Effector CD8-positive, alpha-beta T cell (primary cell): ENCODE results near the gene UNC45B.
A peak's percentile ranks its signal among the peaks of the same experiment; 100 is the strongest.
"Not testable (repeated sequence)": the region's sequence is repeated elsewhere in the genome, so short reads cannot be mapped to it uniquely, and the experiment has no call there.

Experiments
- DNase-seq: peaks from one replicate; lab custom pipeline; 2025; lab: John Stamatoyannopoulos, UW

Gene UNC45B

GRCh38 chr17:35170968-35171771 is 23.6 kb downstream of the UNC45B start:
- peak; percentile 3 for DNase-seq

DNA sequence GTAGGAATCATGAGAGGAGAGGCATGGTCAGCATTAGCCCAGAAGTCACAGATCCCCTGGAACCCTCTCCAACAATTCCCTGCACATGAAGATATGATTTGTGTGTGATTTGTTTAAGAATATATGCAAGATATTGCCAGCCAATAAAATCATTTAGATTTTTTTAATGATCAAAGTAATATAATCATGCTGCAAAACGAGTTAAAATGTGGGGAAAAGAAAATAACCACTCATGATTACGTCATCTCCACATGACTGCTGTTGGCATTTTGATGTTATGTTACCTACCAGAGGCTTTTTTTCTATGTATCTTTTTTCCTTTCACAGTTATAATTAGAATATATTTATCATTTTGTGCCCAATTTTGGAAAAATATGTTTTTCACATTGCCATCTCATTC is 24.2 kb downstream of the UNC45B start:
- no peak for DNase-seq

- DNase-seq, result not testable (repeated sequence)
These were observed 24.7 kb downstream of the UNC45B start for GRCh38 chr17:35172321-35172720.

DNA sequence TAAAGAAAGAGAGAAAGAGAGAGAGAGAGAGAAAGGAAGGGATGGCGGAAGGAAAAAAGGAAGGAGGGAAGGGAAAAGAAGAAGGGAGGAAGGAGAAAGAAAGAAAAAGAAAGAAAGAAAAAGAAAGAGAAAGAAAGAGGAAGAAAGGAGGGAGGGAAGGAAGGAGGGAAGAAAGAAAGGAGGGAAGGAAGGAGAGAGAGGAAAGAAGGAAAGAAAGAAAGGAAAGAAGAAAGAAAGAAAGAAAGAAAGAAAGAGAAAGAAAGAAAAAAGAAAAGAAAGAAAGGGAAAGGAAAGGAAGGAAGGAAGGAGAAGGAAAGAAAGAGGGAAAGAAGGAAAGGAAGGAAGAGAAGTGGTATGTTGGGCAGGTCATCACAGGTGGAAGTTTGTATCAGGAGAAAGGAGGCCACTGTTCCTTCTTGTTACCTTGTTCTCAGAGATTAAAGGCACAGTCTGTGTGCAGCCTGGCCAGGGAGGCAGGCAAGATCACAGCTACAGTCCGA is 27.3 kb downstream of the UNC45B start:
- DNase-seq, result no peak

GRCh38 chr17:35175638-35176415 is 28.2 kb downstream of the UNC45B start:
- no peak for DNase-seq

DNA sequence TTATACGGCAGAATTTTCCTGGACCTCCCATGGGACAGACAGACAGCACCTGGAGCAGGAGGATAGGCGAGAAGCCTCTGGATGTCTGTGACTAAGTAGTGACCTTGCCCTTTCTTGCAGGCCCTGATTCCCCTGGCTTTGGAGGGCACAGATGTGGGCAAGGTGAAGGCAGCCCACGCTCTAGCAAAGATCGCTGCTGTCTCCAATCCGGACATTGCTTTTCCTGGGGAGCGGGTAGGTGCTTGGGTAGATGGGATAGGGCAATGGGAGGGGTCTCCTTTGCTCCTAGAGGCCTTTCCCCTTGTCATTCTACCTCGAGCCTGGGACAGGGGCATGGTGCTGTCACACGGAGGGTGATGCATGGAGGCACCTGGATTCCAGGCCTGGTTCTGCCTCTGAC is 29.3 kb downstream of the UNC45B start:
- DNase-seq, result no peak

DNA sequence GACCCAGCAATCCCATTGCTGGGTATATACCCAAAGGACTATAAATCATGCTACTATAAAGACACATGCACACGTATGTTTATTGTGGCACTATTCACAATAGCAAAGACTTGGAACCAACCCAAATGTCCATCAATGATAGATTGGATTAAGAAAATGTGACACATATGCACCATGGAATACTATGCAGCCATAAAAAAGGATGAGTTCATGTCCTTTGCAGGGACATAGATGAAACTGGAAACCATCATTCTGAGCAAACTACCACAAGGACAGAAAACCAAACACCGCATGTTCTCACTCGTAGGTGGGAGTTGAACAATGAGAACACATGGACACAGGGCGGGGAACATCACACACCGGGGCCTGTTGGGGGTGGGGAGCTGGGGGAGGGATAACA is 31.8 kb downstream of the UNC45B start:
- not testable (repeated sequence) for DNase-seq

- no peak for DNase-seq
These were observed 35.7 kb downstream of the UNC45B start for GRCh38 chr17:35183332-35183731.

DNA sequence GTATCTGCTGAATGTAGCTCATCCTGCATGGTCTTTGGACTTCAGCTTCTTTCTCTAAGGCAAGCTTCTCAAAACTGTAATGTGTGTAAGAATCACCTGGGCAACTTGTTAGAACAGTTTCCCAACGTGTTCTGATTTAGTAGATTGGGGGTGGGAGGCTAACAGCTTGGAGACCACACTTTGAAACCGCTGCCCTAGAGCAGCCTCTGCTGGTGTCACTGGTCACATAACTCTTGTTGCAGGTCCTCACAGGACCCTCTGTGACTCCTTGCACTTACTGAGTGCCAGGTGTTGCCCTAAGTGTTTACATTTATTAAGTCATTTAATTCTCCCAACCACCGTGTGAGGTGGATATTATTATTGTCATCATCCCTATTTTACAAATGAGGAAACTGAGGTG is 36.7 kb downstream of the UNC45B start:
- DNase-seq, result no peak

DNA sequence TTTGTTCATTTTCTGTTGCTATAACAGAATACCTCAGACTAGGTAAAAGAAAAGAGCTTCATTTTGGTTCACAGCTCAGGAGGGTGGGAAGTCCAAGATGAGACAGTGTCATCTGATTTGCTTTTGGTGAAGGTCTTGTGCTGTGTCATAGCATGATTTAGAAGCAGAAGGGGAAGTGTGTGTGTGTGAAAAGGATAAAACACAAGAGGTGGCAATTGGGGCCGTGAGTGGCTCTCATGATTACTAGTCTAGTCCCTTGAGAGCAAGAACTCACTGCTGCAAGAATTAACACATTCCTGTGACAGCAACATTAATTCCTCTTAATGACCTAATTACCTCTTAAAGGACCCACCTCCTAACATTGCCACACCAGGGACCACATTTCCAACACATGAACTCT is 38.2 kb downstream of the UNC45B start:
- no peak for DNase-seq

GRCh38 chr17:35187481-35187880 is 39.9 kb downstream of the UNC45B start:
- DNase-seq, result no peak

DNA sequence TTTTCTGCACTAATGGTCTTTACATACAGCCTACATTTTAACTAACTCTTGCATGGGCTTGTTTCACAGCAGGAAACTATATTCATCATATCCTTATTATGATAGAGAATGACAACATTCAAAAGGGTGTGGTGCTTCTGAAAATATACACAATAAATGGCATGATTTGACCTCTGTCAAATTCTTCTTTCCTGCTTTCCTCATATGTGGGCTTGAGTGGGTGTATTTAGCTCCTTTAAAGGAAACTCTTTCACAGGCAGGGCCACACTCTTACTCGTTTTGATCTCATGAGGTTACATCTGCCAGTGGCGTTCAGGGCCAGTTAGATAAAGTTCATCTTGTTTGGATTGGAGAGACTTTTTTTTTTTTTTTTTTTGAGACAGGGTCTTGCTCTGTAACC is 40.5 kb downstream of the UNC45B start:
- no peak for DNase-seq

DNA sequence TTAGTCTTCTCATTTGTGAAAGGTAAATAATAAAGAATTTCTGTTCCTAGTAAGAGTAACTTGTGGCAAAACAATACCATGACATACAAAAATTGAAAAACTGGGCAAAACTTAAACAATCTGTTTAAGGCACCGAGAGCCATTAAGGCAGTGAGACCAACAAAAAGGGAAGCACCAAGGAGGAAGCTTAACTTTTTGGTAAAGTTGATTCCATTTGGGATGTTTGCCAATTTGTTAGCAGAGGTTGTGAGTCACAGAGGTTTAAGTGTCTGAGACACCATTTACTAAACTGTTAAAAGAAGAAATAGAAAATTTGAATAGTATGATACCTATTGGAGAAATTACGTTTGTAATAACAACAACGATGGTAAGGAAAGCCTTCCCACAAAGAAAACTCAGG is 41.7 kb downstream of the UNC45B start:
- no peak for DNase-seq

DNA sequence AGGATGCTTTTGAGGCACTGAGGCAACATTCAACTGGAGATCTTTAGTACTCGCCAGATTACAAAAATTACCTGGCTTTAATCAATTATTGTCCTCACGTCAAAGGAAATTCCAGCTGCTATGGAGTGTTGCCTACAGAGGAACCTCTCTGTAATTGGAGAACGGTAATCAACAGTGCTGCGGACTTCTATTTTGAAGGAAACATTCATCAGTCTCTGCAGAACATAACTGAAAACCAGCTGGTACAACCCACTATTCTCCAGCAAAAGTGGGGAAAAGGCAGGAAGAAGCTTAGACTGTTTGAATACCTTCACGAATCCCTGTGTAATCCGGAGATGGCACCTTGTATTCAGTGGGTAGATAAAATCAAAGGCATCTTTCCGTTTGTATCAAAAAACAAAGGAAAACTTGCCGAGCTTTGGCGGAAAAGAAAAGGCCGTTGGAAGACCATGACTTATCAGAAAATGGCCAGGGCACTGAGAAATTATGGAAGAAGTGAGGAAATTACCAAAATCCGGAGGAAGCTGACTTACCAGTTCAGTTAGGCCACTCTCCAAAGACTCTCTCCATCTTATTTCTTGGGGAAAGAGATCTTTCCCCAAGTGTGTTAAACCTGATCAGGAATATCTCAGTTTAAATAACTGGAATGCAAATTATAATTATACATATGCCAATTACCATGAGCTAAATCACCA is 43.5 kb downstream of the UNC45B start:
- no peak for DNase-seq

GRCh38 chr17:35192708-35193107 is 45.1 kb downstream of the UNC45B start:
- peak; percentile 29 for DNase-seq

DNA sequence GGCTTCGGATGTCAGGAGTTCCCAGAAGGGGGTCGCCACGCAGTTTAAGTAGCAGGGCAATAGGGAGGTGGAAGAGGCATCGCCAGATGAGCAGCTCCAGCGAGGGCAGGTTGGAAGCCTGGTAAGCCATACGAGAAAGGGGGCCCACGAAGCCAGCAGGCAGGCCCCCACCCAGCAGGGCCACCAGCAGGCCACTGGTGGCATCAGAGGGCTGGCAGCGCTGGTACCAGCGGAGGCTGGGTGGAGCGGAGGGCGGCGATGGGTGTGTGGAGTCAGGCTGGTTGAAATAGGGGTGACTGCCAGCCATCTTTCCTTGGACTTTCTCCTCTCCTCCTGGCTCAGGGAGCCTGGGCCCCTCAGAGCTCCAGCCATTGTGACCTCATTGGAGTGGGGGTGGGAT is 46.4 kb downstream of the UNC45B start, which contains the start of gene SLC35G3:
SLC35G3 (minus strand) TSS at position 393 of the 400 bp plus-strand sequence; CDS start at position 307, 86 bp downstream.
- not testable (repeated sequence) for DNase-seq

GRCh38 chr17:35195062-35195461 is 47.4 kb downstream of the UNC45B start:
- DNase-seq, result not testable (repeated sequence)

GRCh38 chr17:35202582-35202981 is 55.0 kb downstream of the UNC45B start:
- not testable (repeated sequence) for DNase-seq

- DNase-seq, result no peak
These were observed 63.1 kb downstream of the UNC45B start for GRCh38 chr17:35210741-35211140.

DNA sequence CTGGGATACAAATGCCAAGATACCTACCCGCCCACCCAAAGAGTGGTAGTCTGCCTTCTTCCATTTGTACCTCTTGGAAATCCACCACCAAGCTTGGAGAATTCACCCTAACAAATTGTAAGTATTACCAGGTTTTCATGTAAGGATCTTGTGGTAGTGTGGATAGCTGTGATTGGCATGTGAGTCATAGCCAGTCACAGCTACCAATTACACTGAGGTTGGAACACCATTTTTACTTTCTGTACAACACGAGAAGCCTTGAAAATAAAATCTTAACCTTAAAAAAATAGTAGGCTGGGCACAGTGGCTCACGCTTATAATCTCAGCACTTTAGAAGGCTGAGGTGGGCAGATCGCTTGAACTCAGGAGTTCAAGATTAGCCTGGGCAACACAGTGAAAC is 65.1 kb downstream of the UNC45B start:
- no peak for DNase-seq

DNA sequence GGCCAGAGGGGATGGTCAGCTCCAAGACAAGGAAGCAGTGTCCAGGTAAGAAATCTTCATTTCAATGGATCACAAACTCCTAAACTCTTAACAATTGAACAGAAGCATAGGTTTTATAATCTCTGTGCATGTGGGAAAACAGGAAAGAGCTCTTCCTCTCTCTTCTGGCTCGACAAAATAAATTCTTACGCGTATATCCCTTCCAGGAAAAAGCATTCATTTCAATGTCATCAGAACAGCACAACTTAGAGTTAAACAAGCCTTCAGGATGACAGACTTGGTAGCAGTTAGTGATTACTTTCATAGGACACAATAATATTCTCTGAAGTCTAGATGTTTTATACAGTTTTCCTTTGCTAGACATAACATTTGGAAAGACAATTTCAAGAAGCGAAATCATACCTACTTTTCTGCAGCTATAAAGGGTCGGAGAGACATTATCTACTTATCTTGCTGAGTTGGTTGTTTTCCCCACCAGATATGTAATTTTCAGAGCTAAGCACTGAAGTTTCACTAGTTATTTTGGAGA is 65.9 kb downstream of the UNC45B start:
- DNase-seq, result no peak

DNA sequence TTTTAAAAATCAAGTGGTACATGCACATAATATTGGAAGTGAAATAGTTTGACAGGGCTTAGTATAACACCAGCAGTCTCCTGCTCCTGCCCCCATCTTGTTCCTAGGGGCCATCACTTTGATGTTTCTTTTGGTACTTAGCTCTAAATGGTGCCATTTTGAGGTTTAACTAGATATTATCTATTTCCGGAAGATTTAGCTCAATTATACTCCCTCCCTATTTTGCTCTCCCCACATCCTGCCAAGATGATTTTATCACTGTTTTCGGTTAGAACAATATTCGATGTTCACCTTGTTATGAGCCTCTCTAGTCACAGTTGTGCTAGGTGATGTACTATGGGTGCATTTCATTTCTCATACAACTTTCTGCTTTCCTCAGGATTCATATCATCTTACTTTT is 66.6 kb downstream of the UNC45B start:
- no peak for DNase-seq
